Measurements from ENCODE around the gene MYL4.
"Not testable (repeated sequence)": the region's sequence is repeated elsewhere in the genome, so short reads cannot be mapped to it uniquely, and the experiment has no call there.

MYL4 gene

DNA sequence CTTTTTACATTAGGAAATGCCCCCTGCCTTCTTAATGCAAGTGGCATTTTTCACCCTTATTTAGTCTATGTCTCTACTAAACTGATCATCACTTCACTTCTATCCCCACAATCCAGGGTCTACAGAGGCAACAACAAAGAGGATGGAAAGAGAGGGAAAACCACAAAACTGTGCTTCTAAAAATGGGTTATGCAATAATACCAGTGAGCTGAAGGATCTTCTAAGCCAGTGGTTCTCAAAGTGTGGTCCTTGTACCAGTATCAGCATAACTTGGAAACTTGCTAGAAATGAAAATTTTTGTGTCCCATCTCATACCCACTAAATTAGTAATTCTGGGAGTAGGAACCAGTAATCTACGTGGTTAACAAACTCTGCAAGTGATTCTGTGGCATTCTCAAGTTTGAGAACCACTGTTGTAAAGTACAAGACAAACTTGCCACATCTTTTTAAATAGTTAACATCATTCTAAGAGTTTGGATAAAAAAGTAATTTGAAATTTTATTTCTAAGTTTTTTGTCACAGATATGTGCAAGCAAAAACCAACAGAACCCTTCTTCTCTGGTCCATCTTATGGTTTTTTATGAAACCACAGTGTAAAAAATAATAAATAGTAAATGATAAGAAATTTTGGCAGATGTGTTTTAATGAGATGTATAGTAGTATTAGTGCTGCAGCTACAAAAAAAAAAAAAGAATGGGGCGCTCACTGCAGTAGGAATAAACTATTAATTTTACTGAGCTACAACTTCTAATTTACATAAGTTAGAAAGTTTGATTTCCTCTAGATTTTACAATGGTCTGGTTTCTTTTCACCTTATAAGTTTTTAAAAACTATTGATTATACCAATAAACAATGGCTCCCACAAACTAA lies 36.2 kb upstream of the MYL4 start:
- Histone ChIP-seq H3K9me3 (ENCODE audit: insufficient read depth, low read depth, low read length) (no peaks in the 10 kb centered on the region), H3K27me3 (ENCODE audit: insufficient read depth, low read length, poor library complexity, severe bottlenecking) (no peaks in the 10 kb centered on the region), H3K36me3 (ENCODE audit: insufficient read depth, low read length) (peaks cover 81% of the 10 kb centered on the region; the same call in 1 of the 2 replicates), H4K20me1 (ENCODE audit: insufficient read depth, low read length, poor library complexity, severe bottlenecking) (peaks cover 89% of the 10 kb centered on the region), H2AFZ (ENCODE audit: low read length) (no peak overlapping the region), H3K4me3 (ENCODE audit: low read length, poor library complexity, severe bottlenecking) (no peak overlapping the region), H3F3A (ENCODE audit: low read depth) (no peaks in the 10 kb centered on the region), H3K79me2 (ENCODE audit: insufficient read depth, low read length) (peaks cover 92% of the 10 kb centered on the region), H3K9ac (ENCODE audit: low read depth, low read length, poor library complexity, severe bottlenecking) (no peak overlapping the region), H3K4me1 (ENCODE audit: insufficient read depth, low read length, poor library complexity, severe bottlenecking) (peaks cover 37% of the 10 kb centered on the region), H3K4me2 (ENCODE audit: low read depth, low read length, poor library complexity, severe bottlenecking) (peak overlapping the region; percentile 1), H3K9me2 (replicated peaks; ENCODE audit: low read depth, low read length) (no peaks in the 10 kb centered on the region)
- TF ChIP-seq, protein P1, sequence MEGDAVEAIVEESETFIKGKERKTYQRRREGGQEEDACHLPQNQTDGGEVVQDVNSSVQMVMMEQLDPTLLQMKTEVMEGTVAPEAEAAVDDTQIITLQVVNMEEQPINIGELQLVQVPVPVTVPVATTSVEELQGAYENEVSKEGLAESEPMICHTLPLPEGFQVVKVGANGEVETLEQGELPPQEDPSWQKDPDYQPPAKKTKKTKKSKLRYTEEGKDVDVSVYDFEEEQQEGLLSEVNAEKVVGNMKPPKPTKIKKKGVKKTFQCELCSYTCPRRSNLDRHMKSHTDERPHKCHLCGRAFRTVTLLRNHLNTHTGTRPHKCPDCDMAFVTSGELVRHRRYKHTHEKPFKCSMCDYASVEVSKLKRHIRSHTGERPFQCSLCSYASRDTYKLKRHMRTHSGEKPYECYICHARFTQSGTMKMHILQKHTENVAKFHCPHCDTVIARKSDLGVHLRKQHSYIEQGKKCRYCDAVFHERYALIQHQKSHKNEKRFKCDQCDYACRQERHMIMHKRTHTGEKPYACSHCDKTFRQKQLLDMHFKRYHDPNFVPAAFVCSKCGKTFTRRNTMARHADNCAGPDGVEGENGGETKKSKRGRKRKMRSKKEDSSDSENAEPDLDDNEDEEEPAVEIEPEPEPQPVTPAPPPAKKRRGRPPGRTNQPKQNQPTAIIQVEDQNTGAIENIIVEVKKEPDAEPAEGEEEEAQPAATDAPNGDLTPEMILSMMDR (conservative IDR thresholded peaks at IDR 0.05; ENCODE audit: low read length) = no peak
- no peak for TF ChIP-seq EZH2phosphoT487 (IDR thresholded peaks at IDR 0.05; ENCODE audit: borderline replicate concordance)

DNA sequence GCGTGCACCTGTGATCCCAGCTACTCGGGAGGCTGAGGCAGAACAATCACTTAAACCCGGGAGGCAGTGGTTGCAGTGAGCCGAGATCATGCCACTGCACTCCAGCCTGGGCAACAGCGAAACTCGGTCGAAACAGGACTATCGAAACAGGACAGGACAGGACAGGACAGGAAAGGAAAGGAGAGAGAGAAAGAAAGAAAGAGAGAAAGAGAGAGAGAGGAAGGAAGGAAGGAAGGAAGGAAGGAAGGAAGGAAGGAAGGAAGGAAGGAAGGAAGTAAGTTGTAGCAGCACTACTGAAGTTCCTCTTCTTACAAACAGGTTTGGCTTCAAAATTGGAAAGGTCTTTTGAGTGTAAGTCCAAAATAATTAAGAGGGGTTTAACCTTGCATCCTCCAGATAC lies 34.3 kb upstream of the MYL4 start:
- not testable (repeated sequence) for H3K9me2 ChIP-seq (replicated peaks; ENCODE audit: low read depth, low read length); H2AFZ ChIP-seq (ENCODE audit: low read length); H3K27me3 ChIP-seq (ENCODE audit: insufficient read depth, low read length, poor library complexity, severe bottlenecking); H3K9me3 ChIP-seq (ENCODE audit: insufficient read depth, low read depth, low read length); H3K4me2 ChIP-seq (ENCODE audit: low read depth, low read length, poor library complexity, severe bottlenecking); H3F3A ChIP-seq (ENCODE audit: low read depth); H3K9ac ChIP-seq (ENCODE audit: low read depth, low read length, poor library complexity, severe bottlenecking); H3K4me3 ChIP-seq (ENCODE audit: low read length, poor library complexity, severe bottlenecking)
- Histone ChIP-seq H3K79me2 (ENCODE audit: insufficient read depth, low read length) (peaks cover 100% of the 10 kb centered on the region), H3K4me1 (ENCODE audit: insufficient read depth, low read length, poor library complexity, severe bottlenecking) (peaks cover 42% of the 10 kb centered on the region), H3K36me3 (ENCODE audit: insufficient read depth, low read length) (peaks cover 77% of the 10 kb centered on the region; the same call in 1 of the 2 replicates), H4K20me1 (ENCODE audit: insufficient read depth, low read length, poor library complexity, severe bottlenecking) (peaks cover 93% of the 10 kb centered on the region)

DNA sequence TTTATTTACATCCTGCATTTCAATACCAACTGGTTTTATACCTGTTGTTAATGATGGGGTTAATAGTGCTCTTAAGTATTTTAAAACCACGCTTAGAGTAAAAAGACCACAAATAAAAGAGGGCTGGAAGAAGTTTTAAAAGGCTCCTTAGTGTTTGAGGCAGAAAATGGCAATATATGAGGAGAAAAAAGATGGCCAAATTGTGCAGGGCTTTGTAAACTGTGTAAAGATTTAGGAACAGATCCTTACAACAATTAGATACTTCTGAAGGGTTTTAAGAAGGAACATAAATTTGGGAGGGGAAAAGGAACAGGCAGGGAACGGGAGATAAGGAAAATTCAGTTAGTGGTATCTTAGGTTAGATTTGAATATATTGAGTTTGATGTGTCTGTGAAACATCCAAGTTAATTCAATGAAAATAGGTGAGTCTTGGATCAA lies 32.7 kb upstream of the MYL4 start:
- H3K79me2 ChIP-seq (ENCODE audit: insufficient read depth, low read length) = peaks cover 100% of the 10 kb centered on the region
- no peaks in the 10 kb centered on the region for H3K27me3 ChIP-seq (ENCODE audit: insufficient read depth, low read length, poor library complexity, severe bottlenecking)
- H3K4me2 ChIP-seq (ENCODE audit: low read depth, low read length, poor library complexity, severe bottlenecking) = peak overlapping the region; percentile 25
- H2AFZ ChIP-seq (ENCODE audit: low read length) = no peak overlapping the region
- no peaks in the 10 kb centered on the region for H3F3A ChIP-seq (ENCODE audit: low read depth)
- no peaks in the 10 kb centered on the region for H3K9me2 ChIP-seq (replicated peaks; ENCODE audit: low read depth, low read length)
- peaks cover 71% of the 10 kb centered on the region; the same call in 1 of the 2 replicates for H3K36me3 ChIP-seq (ENCODE audit: insufficient read depth, low read length)
- no peak overlapping the region for H3K9ac ChIP-seq (ENCODE audit: low read depth, low read length, poor library complexity, severe bottlenecking)
- no peaks in the 10 kb centered on the region for H3K9me3 ChIP-seq (ENCODE audit: insufficient read depth, low read depth, low read length)
- no peak overlapping the region for H3K4me3 ChIP-seq (ENCODE audit: low read length, poor library complexity, severe bottlenecking)
- peaks cover 58% of the 10 kb centered on the region for H3K4me1 ChIP-seq (ENCODE audit: insufficient read depth, low read length, poor library complexity, severe bottlenecking)
- peaks cover 94% of the 10 kb centered on the region for H4K20me1 ChIP-seq (ENCODE audit: insufficient read depth, low read length, poor library complexity, severe bottlenecking)
- TF ChIP-seq EZH2phosphoT487 (IDR thresholded peaks at IDR 0.05; ENCODE audit: borderline replicate concordance) = no peak
- TF ChIP-seq, protein P1 (conservative IDR thresholded peaks at IDR 0.05; ENCODE audit: low read length) = no peak
